ENCODE data around the gene NID1. TPM values are rescaled to one million over a fixed set of nuclear protein-coding genes. Genes with fewer than 3 reads are reported as not detected.
A peak's percentile ranks its signal among the peaks of the same experiment; 100 is the strongest.

Gene NID1
- total RNA-seq, 6 donors from 2014 or later = 26.8 to 81.1 (median 46.1) TPM

- peak in 1 of 2 donors; percentile 48 for ATAC-seq (ENCODE audit: low FRiP score in 2 of 2)
- H3K27ac ChIP-seq = peak overlapping the region in 3 of 4 donors; percentile 73 to 83 (median 77)
- no peaks in the 10 kb centered on the region for H3K9me3 ChIP-seq
- DNase-seq = peak in 1 of 2 donors; percentile 80
- H3K27me3 ChIP-seq = no peaks in the 10 kb centered on the region
- WGBS, 2 donors = 75 to 85% methylated on average over 6 of the region's 6 CpGs
- no peak overlapping the region for H3K4me3 ChIP-seq
- H3K36me3 ChIP-seq = no peaks in the 10 kb centered on the region
- peaks cover 26 to 37% (median 33%) of the 10 kb centered on the region in 4 donors for H3K4me1 ChIP-seq
- TF ChIP-seq CTCF (IDR thresholded peaks at IDR 0.05) (no peak), POLR2AphosphoS5 (IDR thresholded peaks at IDR 0.05) (peak in 1 of 2 donors; percentile 67), POLR2A (IDR thresholded peaks at IDR 0.05) (peak in 1 of 4 donors; percentile 25), EP300 (IDR thresholded peaks at IDR 0.05) (no peak)
Observed at GRCh38 chr1:235940285-235940684, 124.6 kb downstream of the NID1 start.

GRCh38 chr1:235939480-235939775 lies 125.5 kb downstream of the NID1 start:
- Histone ChIP-seq H3K9me3 (no peaks in the 10 kb centered on the region), H3K27me3 (no peaks in the 10 kb centered on the region), H3K4me1 (peaks cover 26 to 37% (median 34%) of the 10 kb centered on the region in 4 donors), H3K36me3 (no peaks in the 10 kb centered on the region), H3K27ac (peak overlapping the region; percentile 33 to 83 (median 75)), H3K4me3 (no peak overlapping the region)
- TF ChIP-seq POLR2AphosphoS5 (IDR thresholded peaks at IDR 0.05) (no peak), POLR2A (IDR thresholded peaks at IDR 0.05) (no peak), EP300 (IDR thresholded peaks at IDR 0.05) (no peak), CTCF (IDR thresholded peaks at IDR 0.05) (no peak)
- no peak for ATAC-seq (ENCODE audit: low FRiP score in 2 of 2)
- WGBS, 2 donors = 56 to 78% methylated on average over 1 of the region's 1 CpG
- DNase-seq = no peak

- no peak for DNase-seq
- 28 to 31% methylated on average over 7 of the region's 7 CpGs for WGBS, 2 donors
- peaks cover 26 to 39% (median 35%) of the 10 kb centered on the region in 4 donors for H3K4me1 ChIP-seq
- peak; percentile 58 to 77 for ATAC-seq (ENCODE audit: low FRiP score in 2 of 2)
- no peaks in the 10 kb centered on the region for H3K9me3 ChIP-seq
- no peaks in the 10 kb centered on the region for H3K36me3 ChIP-seq
- no peaks in the 10 kb centered on the region for H3K27me3 ChIP-seq
- H3K27ac ChIP-seq = peak overlapping the region; percentile 39 to 83 (median 75)
- no peak overlapping the region for H3K4me3 ChIP-seq
- TF ChIP-seq CTCF (IDR thresholded peaks at IDR 0.05) (no peak), EP300 (IDR thresholded peaks at IDR 0.05) (no peak), POLR2AphosphoS5 (IDR thresholded peaks at IDR 0.05) (peak in 1 of 2 donors; percentile 14), POLR2A (IDR thresholded peaks at IDR 0.05) (no peak)
Observed at GRCh38 chr1:235938709-235939479, 126.0 kb downstream of the NID1 start.

- Histone ChIP-seq H3K4me3 (no peak overlapping the region), H3K4me1 (peaks cover 37 to 48% (median 43%) of the 10 kb centered on the region in 4 donors), H3K36me3 (no peaks in the 10 kb centered on the region), H3K27ac (peak overlapping the region in 2 of 4 donors; percentile 1 to 83), H3K27me3 (no peaks in the 10 kb centered on the region), H3K9me3 (no peaks in the 10 kb centered on the region)
- 67 to 81% methylated on average over 5 of the region's 5 CpGs for WGBS, 2 donors
- DNase-seq (no peak), ATAC-seq (ENCODE audit: low FRiP score in 2 of 2) (no peak)
- no peak for TF ChIP-seq POLR2AphosphoS5 (IDR thresholded peaks at IDR 0.05)
- TF ChIP-seq CTCF (IDR thresholded peaks at IDR 0.05) = no peak
- no peak for TF ChIP-seq EP300 (IDR thresholded peaks at IDR 0.05)
Observed at GRCh38 chr1:235937123-235937522, 127.8 kb downstream of the NID1 start.

Measured in upper lobe of left lung (tissue), 6 donors.